Fibroblast of pulmonary artery (primary cell): ENCODE data around the gene PIGK.

ENCODE experiments used
- DNase-seq: peaks from one replicate; pipeline ENCODE4 v3.0.0-alpha.2; 2010; ENCODE audit warnings: low read depth
- H3K4me3 ChIP-seq: replicated peaks from 2 replicates; pipeline ENCODE4 v1.5.1; 2011; ENCODE audit warnings: low read depth, mild to moderate bottlenecking, control low read depth, low read length, moderate library complexity
- TF ChIP-seq, protein P1 (sequence below): IDR thresholded peaks from 2 replicates; pipeline ENCODE4 v1.5.1; 2011; ENCODE audit warnings: mild to moderate bottlenecking, control low read depth, low read length, inconsistent platforms; ENCODE audit errors: missing control alignments

PIGK gene

DNA sequence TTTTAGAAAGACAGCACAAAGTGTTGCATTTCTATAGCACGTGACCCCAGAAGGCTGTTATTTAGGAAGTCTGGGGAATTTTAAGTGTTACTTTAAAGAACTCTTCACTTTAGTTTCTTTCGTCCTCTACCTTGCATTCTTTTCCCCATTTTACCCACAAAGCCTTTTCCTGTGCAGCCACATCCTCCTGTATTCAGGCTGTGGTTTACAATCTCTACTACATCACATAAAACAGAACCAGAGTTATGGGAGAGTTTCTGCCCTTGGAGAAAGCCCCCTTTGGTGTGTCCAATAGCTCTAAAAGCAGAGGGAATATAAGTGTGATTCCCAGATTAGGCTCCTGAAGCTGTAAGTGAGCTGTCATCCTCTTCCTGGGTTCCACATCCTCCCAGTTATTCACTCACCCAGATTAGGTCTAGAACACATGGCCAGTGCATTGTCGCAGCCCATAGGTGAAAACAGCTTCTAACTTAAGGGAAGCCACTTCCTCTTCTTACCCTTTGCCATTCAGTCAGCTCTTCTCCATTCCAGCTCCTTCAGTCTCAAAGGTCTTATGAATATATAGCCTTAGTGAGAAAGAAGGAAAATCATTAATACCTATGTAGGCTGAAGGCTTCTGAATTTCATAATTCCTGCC is 171.1 kb downstream of the PIGK start:
- TF ChIP-seq, protein P1, sequence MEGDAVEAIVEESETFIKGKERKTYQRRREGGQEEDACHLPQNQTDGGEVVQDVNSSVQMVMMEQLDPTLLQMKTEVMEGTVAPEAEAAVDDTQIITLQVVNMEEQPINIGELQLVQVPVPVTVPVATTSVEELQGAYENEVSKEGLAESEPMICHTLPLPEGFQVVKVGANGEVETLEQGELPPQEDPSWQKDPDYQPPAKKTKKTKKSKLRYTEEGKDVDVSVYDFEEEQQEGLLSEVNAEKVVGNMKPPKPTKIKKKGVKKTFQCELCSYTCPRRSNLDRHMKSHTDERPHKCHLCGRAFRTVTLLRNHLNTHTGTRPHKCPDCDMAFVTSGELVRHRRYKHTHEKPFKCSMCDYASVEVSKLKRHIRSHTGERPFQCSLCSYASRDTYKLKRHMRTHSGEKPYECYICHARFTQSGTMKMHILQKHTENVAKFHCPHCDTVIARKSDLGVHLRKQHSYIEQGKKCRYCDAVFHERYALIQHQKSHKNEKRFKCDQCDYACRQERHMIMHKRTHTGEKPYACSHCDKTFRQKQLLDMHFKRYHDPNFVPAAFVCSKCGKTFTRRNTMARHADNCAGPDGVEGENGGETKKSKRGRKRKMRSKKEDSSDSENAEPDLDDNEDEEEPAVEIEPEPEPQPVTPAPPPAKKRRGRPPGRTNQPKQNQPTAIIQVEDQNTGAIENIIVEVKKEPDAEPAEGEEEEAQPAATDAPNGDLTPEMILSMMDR = no peak
- DNase-seq = no peak
- H3K4me3 ChIP-seq = no peak overlapping the region

DNA sequence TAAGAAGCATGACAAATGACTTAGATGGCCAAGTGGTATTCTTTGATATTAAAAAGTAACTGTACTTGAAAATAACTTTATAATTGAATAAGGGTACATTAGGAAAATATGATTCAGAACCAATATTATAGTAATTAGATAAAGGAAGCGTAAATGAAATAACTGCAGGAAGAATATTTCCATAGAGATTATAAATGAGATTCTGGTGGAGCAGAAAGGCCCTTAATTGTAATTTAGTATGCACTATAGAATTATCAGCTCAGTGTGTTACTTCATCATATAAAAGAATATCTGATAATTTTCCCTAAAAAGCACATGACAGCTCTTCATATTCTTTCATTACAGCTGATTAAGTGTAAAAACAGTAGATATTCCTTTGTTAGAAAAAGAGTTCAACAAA is 171.7 kb downstream of the PIGK start:
- H3K4me3 ChIP-seq = no peak overlapping the region
- no peak for DNase-seq
- TF ChIP-seq, protein P1 = no peak

DNA sequence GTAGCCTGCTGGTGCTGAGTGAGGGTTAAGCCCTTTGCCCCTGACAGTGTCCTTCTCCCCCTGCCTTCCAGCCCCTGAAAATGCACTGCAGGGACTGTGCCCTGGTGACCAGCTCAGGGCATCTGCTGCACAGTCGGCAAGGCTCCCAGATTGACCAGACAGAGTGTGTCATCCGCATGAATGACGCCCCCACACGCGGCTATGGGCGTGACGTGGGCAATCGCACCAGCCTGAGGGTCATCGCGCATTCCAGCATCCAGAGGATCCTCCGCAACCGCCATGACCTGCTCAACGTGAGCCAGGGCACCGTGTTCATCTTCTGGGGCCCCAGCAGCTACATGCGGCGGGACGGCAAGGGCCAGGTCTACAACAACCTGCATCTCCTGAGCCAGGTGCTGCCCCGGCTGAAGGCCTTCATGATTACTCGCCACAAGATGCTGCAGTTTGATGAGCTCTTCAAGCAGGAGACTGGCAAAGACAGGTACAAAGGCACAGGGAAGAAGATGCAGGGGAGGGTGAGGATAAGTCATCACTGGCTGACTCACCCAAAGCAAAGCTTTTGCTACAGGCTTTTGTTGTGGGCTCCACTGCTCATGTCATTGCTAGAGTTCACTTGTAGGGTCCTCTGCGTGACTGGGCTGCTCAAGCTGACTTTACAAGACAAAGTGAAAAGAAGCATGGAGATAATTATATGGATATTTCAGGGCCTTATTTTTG is 174.9 kb downstream of the PIGK start:
- no peak for DNase-seq
- H3K4me3 ChIP-seq = no peak overlapping the region
- TF ChIP-seq, protein P1 = no peak

DNA sequence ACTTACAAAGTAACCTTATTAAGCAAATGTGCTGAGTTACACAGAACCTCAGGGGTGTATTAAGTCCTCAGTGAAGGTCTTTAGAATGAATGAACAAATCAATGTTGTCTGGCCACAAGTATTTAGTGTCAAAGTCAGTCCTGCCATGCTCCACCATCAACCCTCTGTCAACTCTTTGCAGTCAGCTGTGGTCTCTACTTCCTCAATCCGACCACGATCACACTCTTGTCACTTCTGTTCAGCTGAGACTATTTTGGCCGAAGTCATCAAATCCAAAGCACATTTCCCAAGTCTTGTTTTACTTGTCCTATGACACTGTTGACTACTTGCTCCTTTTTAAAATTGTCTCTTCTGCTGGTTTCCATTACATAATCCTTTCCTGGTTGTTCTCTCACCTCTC is 178.4 kb downstream of the PIGK start:
- TF ChIP-seq, protein P1 = no peak
- DNase-seq = no peak
- H3K4me3 ChIP-seq = no peak overlapping the region

DNA sequence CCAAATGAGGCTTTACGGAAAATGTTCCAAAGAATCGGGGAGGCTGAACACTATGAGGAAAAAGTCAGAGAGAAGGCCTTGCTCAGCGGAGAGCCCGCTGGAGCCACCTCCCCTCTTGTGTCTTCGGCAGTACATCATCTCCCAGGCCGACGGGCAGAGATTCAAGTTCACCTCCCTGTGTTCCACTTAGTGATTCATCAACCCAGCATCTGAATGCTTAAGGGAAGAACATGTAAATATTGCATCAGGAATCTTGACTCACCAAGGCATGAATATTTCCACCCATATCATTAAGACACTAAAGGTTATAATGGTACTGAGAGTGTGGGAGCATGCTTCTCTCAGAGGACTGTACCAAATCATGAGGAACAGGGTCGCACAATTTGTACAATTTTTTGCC is 179.5 kb downstream of the PIGK start:
- no peak overlapping the region for H3K4me3 ChIP-seq
- TF ChIP-seq, protein P1 = no peak
- peak; percentile 86 for DNase-seq

DNA sequence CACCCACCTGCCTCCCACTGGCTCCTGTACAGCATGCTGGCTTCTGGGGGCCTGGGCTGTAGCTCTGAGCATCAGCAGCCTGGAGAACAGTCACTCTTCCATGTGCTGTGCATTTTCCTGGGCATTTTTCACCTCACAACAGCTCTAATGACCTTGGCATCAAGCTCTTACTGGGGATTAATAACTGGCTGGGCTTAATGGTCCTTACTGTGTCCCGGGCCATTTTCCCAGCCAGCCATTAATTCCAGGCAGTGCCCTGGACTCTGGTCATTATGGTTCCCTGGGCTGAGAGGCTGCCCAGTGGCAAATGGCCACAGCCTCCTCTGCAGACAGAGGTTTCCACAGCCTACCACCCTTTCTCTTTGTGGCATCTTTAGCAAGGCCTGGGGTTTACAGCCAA is 180.1 kb downstream of the PIGK start:
- TF ChIP-seq, protein P1 = no peak
- no peak for DNase-seq
- H3K4me3 ChIP-seq = no peak overlapping the region
